Mucosa of stomach (tissue), 1 donor: Measurements from ENCODE around the gene PDE3A.

Experiments
- H3K27me3 ChIP-seq: one replicate; pipeline ENCODE4 v1.7.0; 2013; ENCODE audit warnings: mild to moderate bottlenecking, low read length; ENCODE audit not compliant: control insufficient read depth, insufficient read depth
- H3K36me3 ChIP-seq: one replicate; pipeline ENCODE4 v1.7.0; 2013; ENCODE audit warnings: low read length; ENCODE audit not compliant: control insufficient read depth, insufficient read depth
- H3K4me1 ChIP-seq: one replicate; pipeline ENCODE4 v1.7.0; 2013; ENCODE audit warnings: mild to moderate bottlenecking, low read length; ENCODE audit not compliant: control insufficient read depth, insufficient read depth
- H3K4me3 ChIP-seq: one replicate; pipeline ENCODE4 v1.7.0; 2013; ENCODE audit warnings: low read length
- H3K9ac ChIP-seq: one replicate; pipeline ENCODE4 v1.7.0; 2013; ENCODE audit warnings: mild to moderate bottlenecking, low read length, moderate library complexity
- H3K9me3 ChIP-seq: one replicate; pipeline ENCODE4 v1.7.0; 2013; ENCODE audit warnings: mild to moderate bottlenecking, low read length, moderate library complexity; ENCODE audit not compliant: control insufficient read depth
- donor health status: Pancreatic carcinoma.

Gene PDE3A

DNA sequence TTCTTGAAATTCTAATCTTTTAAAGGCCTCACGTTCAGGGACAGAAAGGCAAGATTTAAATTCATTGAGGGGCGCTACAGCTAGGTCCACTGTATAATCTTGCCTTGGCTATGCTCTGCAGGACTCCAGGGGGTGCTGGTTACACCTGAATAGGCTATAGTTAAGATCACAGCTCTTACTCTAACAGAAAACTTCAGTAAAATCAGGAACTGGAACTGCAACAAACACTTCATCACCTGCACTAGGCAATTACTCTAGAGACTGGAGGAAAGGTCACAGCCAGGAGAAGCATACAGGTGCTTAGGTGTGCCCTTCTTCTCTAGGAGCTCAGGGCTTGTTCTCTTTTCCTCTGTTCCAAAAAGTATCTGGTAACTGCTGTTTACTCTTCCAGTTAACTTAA is 347.7 kb downstream of the PDE3A start:
- no peaks in the 10 kb centered on the region for H3K4me1 ChIP-seq

DNA sequence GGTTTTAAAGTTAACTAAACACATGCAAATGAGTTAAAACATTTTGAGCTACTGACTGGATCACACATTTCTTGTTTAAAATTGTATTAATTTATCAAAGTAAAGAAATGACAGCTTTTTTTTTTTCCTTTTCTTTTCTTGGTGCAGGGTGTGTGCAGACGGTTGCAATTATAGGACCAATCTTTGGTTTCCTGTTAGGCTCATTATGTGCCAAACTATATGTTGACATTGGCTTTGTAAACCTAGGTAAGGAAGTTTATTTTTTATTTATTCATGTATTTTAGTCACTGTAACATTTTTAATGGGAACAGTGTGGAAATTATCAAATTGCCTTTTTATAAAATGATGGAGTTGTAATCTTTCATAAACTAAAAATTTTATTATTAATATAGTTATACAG is 348.6 kb downstream of the PDE3A start:
- Histone ChIP-seq H3K9me3 (no peaks in the 10 kb centered on the region), H3K4me1 (no peaks in the 10 kb centered on the region), H3K9ac (no peak overlapping the region), H3K36me3 (no peaks in the 10 kb centered on the region), H3K27me3 (no peaks in the 10 kb centered on the region), H3K4me3 (no peak overlapping the region)

More for the DNA sequence above, 347.7 kb downstream of the PDE3A start:
- Histone ChIP-seq H3K9ac (no peak overlapping the region), H3K36me3 (no peaks in the 10 kb centered on the region), H3K27me3 (no peaks in the 10 kb centered on the region), H3K9me3 (no peaks in the 10 kb centered on the region), H3K4me3 (no peak overlapping the region)

DNA sequence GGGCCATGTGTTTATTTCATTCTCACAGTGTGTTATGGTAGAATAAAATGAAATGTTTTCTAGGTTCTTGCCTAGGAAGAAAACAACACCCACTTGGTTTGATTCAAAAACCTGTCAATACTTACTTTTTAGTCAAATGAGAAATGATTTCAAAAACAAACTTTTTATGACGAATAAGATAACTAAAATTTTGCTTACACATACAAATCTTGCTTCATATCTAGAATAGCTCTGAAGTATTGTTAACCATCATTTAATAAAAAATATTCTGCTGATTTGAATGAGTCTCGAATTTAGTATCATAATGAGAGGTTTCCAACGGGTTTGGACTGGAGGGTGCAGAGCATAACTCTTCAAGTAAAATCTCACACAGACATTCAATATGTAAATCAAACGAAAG is 350.0 kb downstream of the PDE3A start:
- H3K4me3 ChIP-seq, result no peak overlapping the region
- H3K4me1 ChIP-seq, result no peaks in the 10 kb centered on the region
- H3K27me3 ChIP-seq, result no peaks in the 10 kb centered on the region
- no peak overlapping the region for H3K9ac ChIP-seq
- H3K36me3 ChIP-seq, result no peaks in the 10 kb centered on the region
- H3K9me3 ChIP-seq, result no peaks in the 10 kb centered on the region

DNA sequence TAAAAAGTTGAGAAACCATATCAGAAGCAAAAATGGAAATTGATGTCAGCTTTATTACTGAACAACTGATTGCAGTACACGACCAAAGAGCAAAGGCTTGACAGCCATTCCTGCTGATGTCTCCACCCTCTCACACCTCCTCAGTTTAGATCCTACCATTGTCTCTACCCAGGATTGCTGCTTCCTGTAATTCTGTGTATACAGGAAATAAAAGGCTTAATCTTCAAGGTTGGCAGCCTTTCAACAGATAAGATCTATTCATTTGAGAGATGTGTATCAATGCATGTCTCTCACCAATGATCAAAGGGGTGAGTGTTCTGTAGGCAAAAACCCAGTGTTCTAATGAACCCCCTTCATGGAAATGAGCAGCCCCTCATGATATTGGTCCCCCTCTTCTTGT is 353.8 kb downstream of the PDE3A start:
- no peaks in the 10 kb centered on the region for H3K27me3 ChIP-seq
- no peaks in the 10 kb centered on the region for H3K4me1 ChIP-seq
- no peak overlapping the region for H3K4me3 ChIP-seq
- H3K36me3 ChIP-seq, result no peaks in the 10 kb centered on the region
- H3K9me3 ChIP-seq, result no peaks in the 10 kb centered on the region
- no peak overlapping the region for H3K9ac ChIP-seq

DNA sequence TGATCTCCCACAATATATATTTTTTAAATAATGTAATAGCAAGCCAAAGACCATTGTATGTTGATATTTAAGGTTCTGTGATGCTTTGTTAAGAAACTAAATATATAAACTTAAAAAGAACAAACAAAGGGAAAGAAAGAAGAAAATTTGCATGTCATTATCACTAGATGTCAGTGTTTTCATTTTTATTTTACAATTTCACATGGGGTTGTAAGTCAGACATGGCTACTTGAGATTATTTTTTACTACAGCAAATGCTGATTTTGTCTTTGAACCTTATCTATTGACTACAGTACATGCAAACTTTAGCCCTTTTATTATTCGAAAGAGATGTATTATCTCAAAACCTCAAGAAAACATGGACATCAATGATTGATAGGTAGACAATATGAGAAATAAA is 362.9 kb downstream of the PDE3A start:
- H3K4me1 ChIP-seq, result no peaks in the 10 kb centered on the region
- H3K4me3 ChIP-seq, result no peak overlapping the region
- H3K9me3 ChIP-seq, result no peaks in the 10 kb centered on the region
- H3K27me3 ChIP-seq, result no peaks in the 10 kb centered on the region
- no peaks in the 10 kb centered on the region for H3K36me3 ChIP-seq
- H3K9ac ChIP-seq, result no peak overlapping the region
